Pancreas (tissue), 10 donors: Measurements from ENCODE around the gene SLC16A4. TPM values are rescaled to one million over a fixed set of nuclear protein-coding genes. Genes with fewer than 3 reads are reported as not detected.

Source experiments
- ATAC-seq, 4 donors: fragments of 200-7000 bp; cut with Tn5 transposase; one replicate each; pipeline versions ENCODE4 v1.8.0 to v1.9.1; 2020; ENCODE audit warnings: mild to moderate bottlenecking in 4 of 4, moderate library complexity in 4 of 4
- DNase-seq, 6 donors: peaks; one replicate each; pipeline ENCODE4 v3.0.0-alpha.2; 2020
- FAIRE-seq: peaks from 2 replicates; lab custom pipeline; 2012; peaks lifted over from hg19 to GRCh38; lab: Jason Lieb, UNC
- H3K27ac ChIP-seq, 4 donors: fragments of 200-600 bp; sonication (generic); 1 replicate in 3 of 4; 2 replicates in 1 of 4; pipeline versions ENCODE4 v1.5.0 to v1.8.0; 2020
- H3K27me3 ChIP-seq, 4 donors: fragments of 200-600 bp; one replicate each; pipeline ENCODE4 v1.8.0; 2021
- H3K36me3 ChIP-seq, 3 donors: fragments of 200-600 bp; sonication (generic) in 1 of 3; one replicate each; pipeline versions ENCODE4 v1.5.0 to v1.8.0; 2020 to 2021
- H3K4me1 ChIP-seq, 3 donors: fragments of 200-600 bp; one replicate each; pipeline ENCODE4 v1.8.0; 2021
- H3K4me3 ChIP-seq, 4 donors: fragments of 200-600 bp; sonication (generic) in 2 of 4; one replicate each; pipeline versions ENCODE4 v1.5.0 to v1.8.0; 2020 to 2021
- H3K9me3 ChIP-seq, 4 donors: fragments of 200-600 bp; one replicate each; pipeline ENCODE4 v1.8.0; 2021
- WGBS, 2 donors: extraction: QIAGEN DNeasy Blood & Tissue Kit; methylation state at CpG; one replicate each; pipeline ENCODE4 v1.1.7; 2013; 5-methylcytosine and 5-hydroxymethylcytosine counted together
- intact Hi-C, 3 donors: fragments of 100-400 bp; cut with DNase I; formaldehyde crosslinking; loops; one replicate each; pipeline versions ENCODE4 v1.11.1 to v1.14.2; 2022
- polyA plus RNA-seq, 2 donors: library from polyadenylated mRNA; stranded (reverse); fragments of 200-250 nt; gene quantifications; one replicate each; pipeline ENCODE4 v1.2.3, GENCODE V29; 2013
- total RNA-seq, 6 donors: library from RNA; stranded (reverse); fragmentation: NEBNext Ultra II Directional in 4 of 6; extraction: Animal tissue kit (Norgen Biotek cat#: 25700) in 4 of 6; gene quantifications; one replicate each; pipeline versions ENCODE4 v1.2.1 to v1.2.4, GENCODE V29; 2021 to 2023
- TF ChIP-seq, protein P1 (sequence below), 4 donors: fragments of 200-600 bp; sonication (generic) in 3 of 4; IDR thresholded peaks; one replicate each; pipeline versions ENCODE4 v1.5.0 to v1.8.0; 2021; ENCODE audit warnings: antibody characterized with exemption in 4 of 4
- donor health status: healthy with polysubstance abuse.
- donor health status: DM: no; HTN: no; CAD: no; lungs with moderate emphysema.
- donor health status: DM: no; HTN: no; CAD: no.
- donor health status: control.
- donor health status: control.
- donor health status: Bipolar disorder and iron deficiency.
- donor health status: DM: yes; HTN: yes; CAD: no.
- donor health status: DM: no; HTN: no; CAD: no.
- donor health status: DM: no; HTN: no; CAD: no.
- donor health status: DM: yes; HTN: yes; CAD: no.

The SLC16A4 gene
- total and polyA plus RNA-seq, 8 donors: 0.32 to 1.8 (median 0.52) TPM

DNA sequence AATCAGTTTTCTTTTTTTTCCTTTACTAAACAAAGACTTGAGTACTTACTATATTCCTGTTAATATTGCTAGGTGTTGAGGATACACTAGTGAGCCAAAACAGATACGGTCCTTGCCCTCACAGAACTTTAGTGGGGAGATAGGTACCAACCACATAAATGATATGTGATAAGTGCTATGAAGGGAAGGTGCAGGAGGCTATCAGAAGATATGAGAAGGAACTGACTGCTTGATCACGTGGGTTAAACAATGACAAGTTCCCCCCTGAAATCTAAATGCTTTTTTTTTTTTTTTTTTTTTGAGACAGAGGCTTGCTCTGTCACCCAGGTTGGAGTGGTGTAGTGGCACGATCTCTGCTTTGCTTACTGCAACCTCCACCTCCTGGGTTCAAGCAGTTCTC is 26.6 kb downstream of the SLC16A4 start:
- Histone ChIP-seq H3K27ac (no peak overlapping the region), H3K4me3 (no peak overlapping the region), H3K4me1 (no peaks in the 10 kb centered on the region), H3K27me3 (no peaks in the 10 kb centered on the region), H3K9me3 (no peaks in the 10 kb centered on the region), H3K36me3 (no peaks in the 10 kb centered on the region)
- intact Hi-C loops: no loop called here
- TF ChIP-seq, protein P1, sequence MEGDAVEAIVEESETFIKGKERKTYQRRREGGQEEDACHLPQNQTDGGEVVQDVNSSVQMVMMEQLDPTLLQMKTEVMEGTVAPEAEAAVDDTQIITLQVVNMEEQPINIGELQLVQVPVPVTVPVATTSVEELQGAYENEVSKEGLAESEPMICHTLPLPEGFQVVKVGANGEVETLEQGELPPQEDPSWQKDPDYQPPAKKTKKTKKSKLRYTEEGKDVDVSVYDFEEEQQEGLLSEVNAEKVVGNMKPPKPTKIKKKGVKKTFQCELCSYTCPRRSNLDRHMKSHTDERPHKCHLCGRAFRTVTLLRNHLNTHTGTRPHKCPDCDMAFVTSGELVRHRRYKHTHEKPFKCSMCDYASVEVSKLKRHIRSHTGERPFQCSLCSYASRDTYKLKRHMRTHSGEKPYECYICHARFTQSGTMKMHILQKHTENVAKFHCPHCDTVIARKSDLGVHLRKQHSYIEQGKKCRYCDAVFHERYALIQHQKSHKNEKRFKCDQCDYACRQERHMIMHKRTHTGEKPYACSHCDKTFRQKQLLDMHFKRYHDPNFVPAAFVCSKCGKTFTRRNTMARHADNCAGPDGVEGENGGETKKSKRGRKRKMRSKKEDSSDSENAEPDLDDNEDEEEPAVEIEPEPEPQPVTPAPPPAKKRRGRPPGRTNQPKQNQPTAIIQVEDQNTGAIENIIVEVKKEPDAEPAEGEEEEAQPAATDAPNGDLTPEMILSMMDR (IDR thresholded peaks at IDR 0.05): no peak
- no peak for FAIRE-seq
- no peak for DNase-seq
- WGBS, 2 donors: 92 to 98% methylated on average over 3 of the region's 3 CpGs
- ATAC-seq: no peak

DNA sequence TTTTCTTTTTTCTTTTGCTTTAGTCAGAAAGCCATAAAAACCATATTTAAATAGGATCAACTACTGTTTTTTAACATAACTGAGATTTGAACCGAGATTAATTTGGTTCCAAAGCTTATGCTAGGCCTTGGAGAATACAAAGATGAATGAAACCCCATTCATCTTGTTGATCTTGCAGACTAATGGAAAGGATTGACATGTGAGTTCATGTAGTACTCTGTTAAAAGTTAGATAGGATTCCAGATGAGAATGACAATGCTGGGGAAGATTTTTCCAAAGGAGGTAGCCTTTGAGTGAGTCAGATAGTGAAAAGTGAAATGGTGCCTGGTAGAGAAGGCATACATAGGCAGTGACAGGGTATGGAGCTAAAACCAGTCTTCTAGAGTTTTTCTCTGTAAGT is 29.0 kb downstream of the SLC16A4 start:
- no peak for FAIRE-seq

DNA sequence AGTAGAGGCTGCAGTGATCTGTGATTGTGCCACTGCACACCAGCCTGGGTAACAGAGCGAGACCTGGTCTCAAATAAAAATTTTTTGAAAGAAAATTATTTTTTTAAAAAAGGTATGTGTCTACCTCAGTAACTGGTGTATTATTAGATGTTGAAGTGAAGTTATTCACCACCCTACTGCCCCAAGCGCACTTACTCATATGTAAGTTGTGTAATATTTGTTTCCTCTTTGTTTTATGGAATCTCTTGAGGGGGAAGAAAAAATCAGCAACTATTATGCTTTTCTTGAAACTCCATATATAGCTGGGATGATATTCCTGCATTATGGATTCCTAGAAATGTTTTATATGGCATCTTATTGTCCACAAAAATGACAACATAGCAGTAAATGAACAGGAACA is 30.4 kb downstream of the SLC16A4 start:
- ATAC-seq (no peak), FAIRE-seq (no peak)

More for the DNA sequence above, 29.0 kb downstream of the SLC16A4 start:
- Histone ChIP-seq H3K27ac (no peak overlapping the region), H3K9me3 (no peaks in the 10 kb centered on the region), H3K36me3 (no peaks in the 10 kb centered on the region), H3K27me3 (no peaks in the 10 kb centered on the region), H3K4me3 (no peak overlapping the region), H3K4me1 (peaks cover 0 to under 1% (median 0%) of the 10 kb centered on the region in 3 donors)
- 91 to 98% methylated on average over 1 of the region's 1 CpG for WGBS, 2 donors
- TF ChIP-seq, protein P1 (IDR thresholded peaks at IDR 0.05): no peak
- ATAC-seq (no peak), DNase-seq (no peak)
- intact Hi-C loops: no loop called here

GRCh38 chr1:110356379-110356778 is 34.4 kb downstream of the SLC16A4 start:
- peaks cover 6 to 13% (median 8%) of the 10 kb centered on the region in 3 donors for H3K4me1 ChIP-seq
- H3K36me3 ChIP-seq: no peaks in the 10 kb centered on the region
- intact Hi-C loops: no loop called here
- no peak overlapping the region for H3K4me3 ChIP-seq
- ATAC-seq: peak; percentile 58 to 83 (median 70)
- no peaks in the 10 kb centered on the region for H3K27me3 ChIP-seq
- H3K9me3 ChIP-seq: no peaks in the 10 kb centered on the region
- TF ChIP-seq, protein P1 (IDR thresholded peaks at IDR 0.05): no peak
- WGBS, 2 donors: 56 to 58% methylated on average over 2 of the region's 2 CpGs
- H3K27ac ChIP-seq: no peak overlapping the region
- no peak for FAIRE-seq
- DNase-seq: no peak

More for the DNA sequence above, 30.4 kb downstream of the SLC16A4 start:
- Histone ChIP-seq H3K4me1 (peaks cover 6 to 8% (median 8%) of the 10 kb centered on the region in 3 donors), H3K27me3 (no peaks in the 10 kb centered on the region), H3K36me3 (no peaks in the 10 kb centered on the region), H3K9me3 (no peaks in the 10 kb centered on the region), H3K27ac (no peak overlapping the region), H3K4me3 (no peak overlapping the region)
- intact Hi-C loops: no loop called here
- 94 to 98% methylated on average over 2 of the region's 2 CpGs for WGBS, 2 donors
- no peak for DNase-seq
- TF ChIP-seq, protein P1 (IDR thresholded peaks at IDR 0.05): no peak

DNA sequence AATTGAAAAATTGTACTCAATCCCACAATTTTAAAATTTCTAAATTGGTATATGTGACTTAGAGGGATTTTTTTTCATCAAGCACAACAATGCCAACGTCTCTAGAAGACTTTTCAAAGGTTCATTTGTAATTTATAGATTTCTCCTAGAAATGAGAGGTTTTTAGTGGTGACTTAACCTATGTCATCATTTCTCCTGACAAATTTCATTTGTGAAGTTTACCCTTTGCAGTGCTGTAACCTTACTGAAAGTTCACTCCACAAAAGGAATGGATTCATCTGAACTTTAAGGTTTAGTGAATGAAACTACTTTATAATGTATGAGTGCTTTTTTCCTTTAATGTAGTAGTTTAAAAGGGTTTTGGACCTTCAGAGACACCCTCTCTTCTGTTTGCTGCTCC is 35.5 kb downstream of the SLC16A4 start:
- FAIRE-seq (no peak), DNase-seq (no peak), ATAC-seq (no peak)
- H3K4me1 ChIP-seq: peaks cover 6 to 21% (median 8%) of the 10 kb centered on the region in 3 donors
- H3K9me3 ChIP-seq: no peaks in the 10 kb centered on the region
- intact Hi-C loops: no loop called here
- no peaks in the 10 kb centered on the region for H3K36me3 ChIP-seq
- H3K27ac ChIP-seq: no peak overlapping the region
- no peaks in the 10 kb centered on the region for H3K27me3 ChIP-seq
- TF ChIP-seq, protein P1 (IDR thresholded peaks at IDR 0.05): no peak
- 68 to 75% methylated on average over 1 of the region's 1 CpG for WGBS, 2 donors
- no peak overlapping the region for H3K4me3 ChIP-seq
